HL-60 (cell line): Measurements from ENCODE around the gene NKX1-1.

Source experiments
- DNase-seq, 2 experiments: peaks; one replicate each; pipeline ENCODE4 v3.0.0-alpha.2; 2010 to 2020; ENCODE audit warnings: low read depth in 1 of 2, low spot score in 1 of 2
- H3K27ac ChIP-seq: fragments of 250-450 bp; sonication (Bioruptor Pico); replicated peaks from 2 replicates; pipeline ENCODE4 v1.5.1; 2020; ENCODE audit warnings: mild to moderate bottlenecking, moderate library complexity
- H3K27me3 ChIP-seq: fragments of 250-450 bp; sonication (Bioruptor Pico); 2 replicates; pipeline ENCODE4 v1.5.1; 2021; ENCODE audit warnings: mild to moderate bottlenecking, moderate library complexity; ENCODE audit not compliant: insufficient read depth, poor library complexity, severe bottlenecking
- H3K4me3 ChIP-seq: replicated peaks from 2 replicates; pipeline ENCODE4 v1.5.1; 2011; ENCODE audit warnings: mild to moderate bottlenecking, control low read depth, low read length; ENCODE audit not compliant: insufficient read depth
- GABPA ChIP-seq: IDR thresholded peaks from 2 replicates; pipeline ENCODE4 v1.6.1; 2012; ENCODE audit warnings: low read depth
- POLR2AphosphoS5 ChIP-seq: IDR thresholded peaks from 2 replicates; pipeline ENCODE4 v1.6.1; 2012; ENCODE audit warnings: low read depth
- REST ChIP-seq: IDR thresholded peaks from 2 replicates; pipeline ENCODE4 v1.6.1; 2012; ENCODE audit warnings: low read depth; ENCODE audit not compliant: insufficient replicate concordance
- SPI1 ChIP-seq: IDR thresholded peaks from 2 replicates; pipeline ENCODE4 v1.6.1; 2012; ENCODE audit warnings: low read depth, mild to moderate bottlenecking, borderline replicate concordance
- TF ChIP-seq, protein P1 (sequence below): IDR thresholded peaks from one replicate; pipeline ENCODE4 v1.5.1; 2011; ENCODE audit warnings: low read length, control low read depth, inconsistent platforms; ENCODE audit not compliant: insufficient read depth

NKX1-1 gene

DNA sequence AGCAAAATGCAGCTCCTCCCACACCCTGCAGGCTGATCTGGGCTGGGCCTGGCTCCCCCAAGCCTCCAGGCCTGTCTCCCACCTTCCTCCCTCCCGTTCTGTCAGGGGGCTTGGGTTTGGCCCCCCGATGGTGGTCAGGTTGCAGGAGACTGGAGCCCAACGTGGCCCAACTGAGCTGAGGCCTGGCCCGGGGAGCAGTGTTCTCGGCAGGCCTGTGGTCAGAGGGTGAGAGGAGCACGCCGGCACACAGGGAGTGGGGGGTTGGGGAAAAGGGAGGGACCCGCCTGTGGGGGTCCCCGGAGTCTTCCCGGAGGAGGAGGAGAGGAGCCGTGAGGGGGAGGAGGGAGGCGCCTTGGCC lies 43.2 kb upstream of the NKX1-1 start:
- no peaks in the 10 kb centered on the region for H3K27me3 ChIP-seq
- TF ChIP-seq REST (no peak), SPI1 (no peak), POLR2AphosphoS5 (no peak), GABPA (no peak)
- TF ChIP-seq, protein P1, sequence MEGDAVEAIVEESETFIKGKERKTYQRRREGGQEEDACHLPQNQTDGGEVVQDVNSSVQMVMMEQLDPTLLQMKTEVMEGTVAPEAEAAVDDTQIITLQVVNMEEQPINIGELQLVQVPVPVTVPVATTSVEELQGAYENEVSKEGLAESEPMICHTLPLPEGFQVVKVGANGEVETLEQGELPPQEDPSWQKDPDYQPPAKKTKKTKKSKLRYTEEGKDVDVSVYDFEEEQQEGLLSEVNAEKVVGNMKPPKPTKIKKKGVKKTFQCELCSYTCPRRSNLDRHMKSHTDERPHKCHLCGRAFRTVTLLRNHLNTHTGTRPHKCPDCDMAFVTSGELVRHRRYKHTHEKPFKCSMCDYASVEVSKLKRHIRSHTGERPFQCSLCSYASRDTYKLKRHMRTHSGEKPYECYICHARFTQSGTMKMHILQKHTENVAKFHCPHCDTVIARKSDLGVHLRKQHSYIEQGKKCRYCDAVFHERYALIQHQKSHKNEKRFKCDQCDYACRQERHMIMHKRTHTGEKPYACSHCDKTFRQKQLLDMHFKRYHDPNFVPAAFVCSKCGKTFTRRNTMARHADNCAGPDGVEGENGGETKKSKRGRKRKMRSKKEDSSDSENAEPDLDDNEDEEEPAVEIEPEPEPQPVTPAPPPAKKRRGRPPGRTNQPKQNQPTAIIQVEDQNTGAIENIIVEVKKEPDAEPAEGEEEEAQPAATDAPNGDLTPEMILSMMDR, result no peak
- no peak overlapping the region for H3K27ac ChIP-seq
- no peak for DNase-seq
- H3K4me3 ChIP-seq, result no peak overlapping the region

- no peak for DNase-seq
- Histone ChIP-seq H3K4me3 (no peak overlapping the region), H3K27me3 (no peaks in the 10 kb centered on the region), H3K27ac (no peak overlapping the region)
- no peak for TF ChIP-seq POLR2AphosphoS5
- no peak for TF ChIP-seq GABPA
- TF ChIP-seq REST, result no peak
- no peak for TF ChIP-seq SPI1
- TF ChIP-seq, protein P1, result no peak
Observed at GRCh38 chr4:1448589-1449420, 42.6 kb upstream of the NKX1-1 start.

DNA sequence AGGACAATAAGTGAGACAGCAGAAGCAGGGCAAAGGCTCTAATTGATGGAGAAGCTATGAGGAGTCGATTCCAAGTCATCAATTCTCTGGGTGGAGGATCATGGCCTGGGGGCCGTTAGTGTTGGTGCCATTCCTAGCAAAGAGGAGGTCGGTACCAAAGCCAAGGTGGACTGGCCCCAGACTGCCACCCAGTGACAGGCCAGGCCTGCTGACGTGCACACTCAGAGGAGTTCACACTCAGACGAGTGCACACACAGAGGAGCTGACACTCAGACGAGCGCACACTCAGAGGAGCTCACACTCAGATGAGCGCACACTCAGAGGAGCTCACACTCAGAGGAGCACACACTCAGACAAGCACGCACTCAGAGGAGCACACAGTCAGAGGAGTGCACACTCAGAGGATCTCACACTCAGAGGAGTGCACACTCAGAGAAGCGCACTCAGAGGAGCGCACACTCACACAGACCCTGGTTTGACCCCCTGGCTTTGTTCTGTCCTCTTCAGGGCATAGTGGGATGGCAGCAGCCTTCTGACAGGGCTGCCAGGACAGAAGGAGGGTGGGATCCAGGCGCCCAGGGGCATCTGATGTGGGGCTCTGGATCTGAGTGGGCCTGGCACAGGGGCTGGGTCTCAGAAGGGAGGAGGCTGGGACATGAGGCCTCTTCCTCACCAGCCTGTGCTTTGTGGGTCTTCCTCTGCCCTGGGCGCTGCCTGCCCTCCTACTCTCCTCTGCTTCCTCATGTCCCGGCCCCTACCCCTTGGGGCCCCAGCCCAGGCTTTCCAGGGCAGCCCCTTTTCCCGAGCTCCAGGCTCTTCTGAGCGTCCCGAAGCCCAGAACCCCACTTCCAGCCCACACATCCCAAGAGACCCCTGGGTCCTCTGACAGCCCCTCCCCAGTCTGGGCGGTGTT lies 41.7 kb upstream of the NKX1-1 start:
- Histone ChIP-seq H3K4me3 (no peak overlapping the region), H3K27ac (no peak overlapping the region), H3K27me3 (no peaks in the 10 kb centered on the region)
- DNase-seq, result no peak
- no peak for TF ChIP-seq REST
- no peak for TF ChIP-seq POLR2AphosphoS5
- TF ChIP-seq, protein P1, result no peak
- TF ChIP-seq SPI1, result no peak
- no peak for TF ChIP-seq GABPA
